Measurements from ENCODE around the gene KRT78.
A peak's percentile ranks its signal among the peaks of the same experiment; 100 is the strongest.

Gene KRT78

GRCh38 chr12:52812073-52812400, 36.8 kb downstream of the KRT78 start:
- DNase-seq = no peak

- DNase-seq = no peak
These were observed 37.4 kb downstream of the KRT78 start for GRCh38 chr12:52811191-52812072.

GRCh38 chr12:52810554-52810953, 38.2 kb downstream of the KRT78 start:
- no peak for DNase-seq

GRCh38 chr12:52809166-52809565, 39.6 kb downstream of the KRT78 start:
- DNase-seq = no peak

- DNase-seq = no peak
These were observed 40.1 kb downstream of the KRT78 start for GRCh38 chr12:52808573-52809160.

- no peak for DNase-seq
These were observed 41.0 kb downstream of the KRT78 start for GRCh38 chr12:52807544-52808470.

GRCh38 chr12:52806821-52807543, 41.8 kb downstream of the KRT78 start:
- DNase-seq = no peak

- no peak for DNase-seq
These were observed 42.5 kb downstream of the KRT78 start for GRCh38 chr12:52806169-52806811.

GRCh38 chr12:52805739-52806138, 43.1 kb downstream of the KRT78 start:
- no peak for DNase-seq

GRCh38 chr12:52805000-52805399, 43.8 kb downstream of the KRT78 start:
- no peak for DNase-seq

GRCh38 chr12:52802442-52802841, 46.4 kb downstream of the KRT78 start:
- DNase-seq = no peak

- DNase-seq = no peak
These were observed 47.0 kb downstream of the KRT78 start for GRCh38 chr12:52801773-52802172.

- no peak for DNase-seq
These were observed 48.4 kb downstream of the KRT78 start for GRCh38 chr12:52800259-52800917.

GRCh38 chr12:52799505-52800211, 49.1 kb downstream of the KRT78 start:
- DNase-seq = no peak

- DNase-seq = peak; percentile 85
These were observed 49.9 kb downstream of the KRT78 start for GRCh38 chr12:52798671-52799504.

- DNase-seq = peak; percentile 76
These were observed 50.7 kb downstream of the KRT78 start for GRCh38 chr12:52798003-52798670.

GRCh38 chr12:52797529-52797894, 51.3 kb downstream of the KRT78 start:
- DNase-seq = no peak

GRCh38 chr12:52796839-52797528, 51.8 kb downstream of the KRT78 start:
- DNase-seq = no peak

GRCh38 chr12:52796429-52796794, 52.4 kb downstream of the KRT78 start:
- DNase-seq = no peak

Data from fibroblast of skin of scalp (primary cell).